MM.1S (cell line): ENCODE data around the gene GPR89B.

Experiments
- DNase-seq: peaks from one replicate; pipeline ENCODE4 v3.0.0-alpha.2; 2015
- H2AFZ ChIP-seq: fragments of 300-600 bp; sonication (generic); 2 replicates; pipeline ENCODE4 v1.6.0; 2016; ENCODE audit warnings: antibody characterized with exemption, low read length
- H3F3A ChIP-seq: fragments of 300-600 bp; sonication (generic); 2 replicates; pipeline ENCODE4 v1.6.1; 2016; ENCODE audit warnings: mild to moderate bottlenecking, antibody characterized with exemption, low read length, moderate library complexity, mixed read lengths; ENCODE audit not compliant: insufficient read depth
- H3K27ac ChIP-seq: fragments of 300-600 bp; sonication (generic); 2 replicates; pipeline ENCODE4 v1.5.1; 2016; ENCODE audit warnings: mild to moderate bottlenecking, low read length
- H3K27me3 ChIP-seq: fragments of 300-600 bp; sonication (generic); replicated peaks from 2 replicates; pipeline ENCODE4 v1.6.0; 2016; ENCODE audit warnings: low read length; ENCODE audit not compliant: insufficient read depth
- H3K36me3 ChIP-seq: fragments of 300-600 bp; sonication (generic); replicated peaks from 2 replicates; pipeline ENCODE4 v1.6.1; 2016; ENCODE audit warnings: mild to moderate bottlenecking, low read length, mixed read lengths; ENCODE audit not compliant: insufficient read depth
- H3K4me1 ChIP-seq: fragments of 300-600 bp; sonication (generic); 2 replicates; pipeline ENCODE4 v1.6.1; 2016; ENCODE audit warnings: low read length, mixed read lengths
- H3K4me2 ChIP-seq: fragments of 300-600 bp; sonication (generic); 2 replicates; pipeline ENCODE4 v1.6.0; 2016; ENCODE audit warnings: low read depth, low read length
- H3K4me3 ChIP-seq: fragments of 300-600 bp; sonication (generic); 2 replicates; pipeline ENCODE4 v1.5.1; 2016; ENCODE audit warnings: low read length, mixed read lengths
- H3K79me2 ChIP-seq: fragments of 300-600 bp; sonication (generic); 2 replicates; pipeline ENCODE4 v1.6.1; 2016; ENCODE audit warnings: mixed run types, low read length, mixed read lengths
- H3K9ac ChIP-seq: fragments of 300-600 bp; sonication (generic); 2 replicates; pipeline ENCODE4 v1.6.1; 2016; ENCODE audit warnings: low read length, mixed read lengths
- H3K9me2 ChIP-seq: fragments of 300-600 bp; sonication (generic); replicated peaks from 2 replicates; pipeline ENCODE4 v1.6.1; 2016; ENCODE audit warnings: mild to moderate bottlenecking, low read length, mixed read lengths; ENCODE audit not compliant: insufficient read depth
- H3K9me3 ChIP-seq: fragments of 300-600 bp; sonication (generic); replicated peaks from 2 replicates; pipeline ENCODE4 v1.6.1; 2016; ENCODE audit warnings: mild to moderate bottlenecking, low read length, mixed read lengths; ENCODE audit not compliant: insufficient read depth
- H4K20me1 ChIP-seq: fragments of 300-600 bp; sonication (generic); 2 replicates; pipeline ENCODE4 v1.6.1; 2016; ENCODE audit warnings: mild to moderate bottlenecking, low read length, moderate library complexity, mixed read lengths; ENCODE audit not compliant: insufficient read depth
- CTCF ChIP-seq: fragments of 300-600 bp; sonication (generic); IDR thresholded peaks from 2 replicates; pipeline ENCODE4 v1.5.1; 2016; ENCODE audit warnings: antibody characterized with exemption, low read length, mixed read lengths
- EZH2 ChIP-seq: fragments of 300-600 bp; sonication (generic); optimal IDR thresholded peaks from 2 replicates; pipeline ENCODE3; 2017; ENCODE audit warnings: low read depth, mild to moderate bottlenecking, antibody characterized with exemption, low read length, mixed read lengths
- EZH2phosphoT487 ChIP-seq: fragments of 300-600 bp; sonication (generic); IDR thresholded peaks from 2 replicates; pipeline ENCODE4 v1.6.1; 2018; ENCODE audit warnings: antibody characterized with exemption, low read length

The GPR89B gene

GRCh38 chr1:147892731-147893214 lies 35.4 kb upstream of the GPR89B start:
- H3K27me3 ChIP-seq: no peaks in the 10 kb centered on the region
- no peaks in the 10 kb centered on the region for H3K79me2 ChIP-seq
- peak; percentile 99 for TF ChIP-seq CTCF
- no peak for TF ChIP-seq EZH2phosphoT487
- TF ChIP-seq EZH2: no peak
- H3K36me3 ChIP-seq: no peaks in the 10 kb centered on the region
- H3K4me2 ChIP-seq: no peak overlapping the region
- no peaks in the 10 kb centered on the region for H3K9me3 ChIP-seq
- no peak overlapping the region for H2AFZ ChIP-seq
- peak; percentile 64 for DNase-seq
- no peak overlapping the region for H3K9ac ChIP-seq
- H3K27ac ChIP-seq: no peak overlapping the region
- no peak overlapping the region for H3K4me3 ChIP-seq
- no peaks in the 10 kb centered on the region for H3K9me2 ChIP-seq
- no peaks in the 10 kb centered on the region for H3F3A ChIP-seq
- no peaks in the 10 kb centered on the region for H3K4me1 ChIP-seq
- H4K20me1 ChIP-seq: no peaks in the 10 kb centered on the region

- no peaks in the 10 kb centered on the region for H3K9me3 ChIP-seq
- H2AFZ ChIP-seq: no peak overlapping the region
- H3F3A ChIP-seq: no peaks in the 10 kb centered on the region
- H4K20me1 ChIP-seq: no peaks in the 10 kb centered on the region
- H3K27ac ChIP-seq: no peak overlapping the region
- TF ChIP-seq CTCF: no peak
- TF ChIP-seq EZH2phosphoT487: no peak
- no peak for TF ChIP-seq EZH2
- no peak overlapping the region for H3K4me3 ChIP-seq
- H3K79me2 ChIP-seq: no peaks in the 10 kb centered on the region
- no peaks in the 10 kb centered on the region for H3K9me2 ChIP-seq
- H3K4me2 ChIP-seq: no peak overlapping the region
- H3K4me1 ChIP-seq: no peaks in the 10 kb centered on the region
- no peaks in the 10 kb centered on the region for H3K27me3 ChIP-seq
- no peak for DNase-seq
- no peak overlapping the region for H3K9ac ChIP-seq
- H3K36me3 ChIP-seq: no peaks in the 10 kb centered on the region
These were observed 33.1 kb upstream of the GPR89B start for GRCh38 chr1:147895123-147895522.

GRCh38 chr1:147897029-147897752 lies 31.0 kb upstream of the GPR89B start:
- no peaks in the 10 kb centered on the region for H3K9me2 ChIP-seq
- no peaks in the 10 kb centered on the region for H3F3A ChIP-seq
- H3K4me1 ChIP-seq: no peaks in the 10 kb centered on the region
- H3K9ac ChIP-seq: no peak overlapping the region
- no peaks in the 10 kb centered on the region for H4K20me1 ChIP-seq
- no peak overlapping the region for H3K27ac ChIP-seq
- no peak for TF ChIP-seq CTCF
- no peak for TF ChIP-seq EZH2
- TF ChIP-seq EZH2phosphoT487: no peak
- H2AFZ ChIP-seq: no peak overlapping the region
- no peaks in the 10 kb centered on the region for H3K36me3 ChIP-seq
- no peak for DNase-seq
- H3K9me3 ChIP-seq: no peaks in the 10 kb centered on the region
- H3K27me3 ChIP-seq: no peaks in the 10 kb centered on the region
- H3K79me2 ChIP-seq: no peaks in the 10 kb centered on the region
- no peak overlapping the region for H3K4me2 ChIP-seq
- no peak overlapping the region for H3K4me3 ChIP-seq
